Thyroid gland (tissue), 4 donors: ENCODE results near the gene PTPRE. TPM values are rescaled to one million over a fixed set of nuclear protein-coding genes. Genes with fewer than 3 reads are reported as not detected.

Experiments
- DNase-seq, 2 donors: peaks; one replicate each; pipeline ENCODE4 v3.0.0-alpha.2; 2019
- H3K27ac ChIP-seq, 3 donors: fragments of 200-600 bp; sonication (generic); 1 replicate in 2 of 3; 2 replicates in 1 of 3; pipeline ENCODE4 v1.5.1; 2016 to 2019; ENCODE audit warnings: mild to moderate bottlenecking in 1 of 3, moderate library complexity in 1 of 3
- H3K27me3 ChIP-seq: fragments of 200-600 bp; sonication (generic); one replicate; pipeline ENCODE4 v1.5.1; 2019
- H3K36me3 ChIP-seq, 2 donors: fragments of 200-600 bp; sonication (generic); one replicate each; pipeline ENCODE4 v1.5.1; 2016 to 2019
- H3K4me1 ChIP-seq, 2 donors: fragments of 200-600 bp; sonication (generic); one replicate each; pipeline ENCODE4 v1.5.1; 2017 to 2019
- H3K4me3 ChIP-seq, 3 donors: fragments of 200-600 bp; sonication (generic); replicated peaks in 1 of 3; 1 replicate in 2 of 3; 2 replicates in 1 of 3; pipeline ENCODE4 v1.5.1; 2016; ENCODE audit warnings: mild to moderate bottlenecking in 1 of 3
- H3K9me3 ChIP-seq: fragments of 200-600 bp; sonication (generic); one replicate; pipeline ENCODE4 v1.5.1; 2017
- CTCF ChIP-seq, 6 experiments: fragments of 200-600 bp in 3 of 6; fragments of 450-650 bp in 3 of 6; sonication (generic) in 3 of 6; IDR thresholded peaks; one replicate each; pipeline ENCODE4 v1.5.1; 2016 to 2019; ENCODE audit warnings: antibody characterized with exemption in 6 of 6, mild to moderate bottlenecking in 2 of 6, inconsistent platforms in 1 of 6, moderate library complexity in 1 of 6
- POLR2A ChIP-seq, 2 donors: fragments of 450-650 bp; IDR thresholded peaks; one replicate each; pipeline ENCODE4 v1.6.1; 2017; ENCODE audit warnings: antibody characterized with exemption in 2 of 2, mild to moderate bottlenecking in 2 of 2, moderate library complexity in 1 of 2
- WGBS, 2 donors: methylation state at CpG; one replicate each; pipeline ENCODE4 v1.1.5; 2017; 5-methylcytosine and 5-hydroxymethylcytosine counted together
- intact Hi-C: fragments of 100-400 bp; cut with DNase I; formaldehyde crosslinking; loops from one replicate; pipeline ENCODE4 v1.15.1; 2023
- total RNA-seq, 4 donors: library from RNA; depleted of rRNA; stranded (reverse); fragments of >200 nt; gene quantifications; one replicate each; pipeline ENCODE4 v1.2.3, GENCODE V29; 2016

The PTPRE gene
- total RNA-seq, 4 donors from 2014 or later = 16.8 to 25.0 (median 19.4) TPM

DNA sequence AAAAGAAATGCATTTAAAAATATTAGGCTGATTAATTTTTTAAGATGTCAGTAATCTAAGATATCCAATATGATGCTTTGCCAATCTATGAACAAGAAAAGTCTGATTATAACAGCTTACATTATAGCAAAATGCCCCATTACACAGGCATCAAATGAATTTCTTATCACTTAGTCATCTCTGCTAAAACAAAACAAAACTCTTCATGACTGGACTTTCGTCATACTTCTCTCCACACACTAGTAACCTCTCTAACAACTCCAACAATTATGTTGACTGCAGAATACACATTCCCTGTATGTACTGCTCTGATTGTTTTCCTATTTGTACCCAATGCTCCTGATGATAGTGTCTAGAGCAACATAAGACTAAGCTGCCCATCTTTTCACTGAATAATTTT is 223.1 kb downstream of the PTPRE start:
- no peak for DNase-seq
- Histone ChIP-seq H3K27ac (no peak overlapping the region), H3K4me1 (peaks cover 7 to 17% of the 10 kb centered on the region in 2 donors), H3K27me3 (no peaks in the 10 kb centered on the region), H3K4me3 (no peak overlapping the region), H3K36me3 (no peaks in the 10 kb centered on the region), H3K9me3 (no peaks in the 10 kb centered on the region)
- 49 to 61% methylated on average over 1 of the region's 1 CpG for WGBS, 2 donors
- TF ChIP-seq POLR2A (IDR thresholded peaks at IDR 0.05) (no peak), CTCF (IDR thresholded peaks at IDR 0.05) (no peak)
- intact Hi-C loops = no loop called here

Other genes with a start within 250 kb of the PTPRE start
- under 1 TPM in 1 of 4 donors, not detected in 3; 0.15 TPM for gene FOXI2, start 169.9 kb upstream of the PTPRE start, total RNA-seq
- not detected for gene CLRN3, start 14.2 kb upstream of the PTPRE start, total RNA-seq
- gene MKI67, start 219.3 kb downstream of the PTPRE start, total RNA-seq = 1 to 10 TPM in 2 of 4 donors, under 1 TPM in 2; 0.24 to 1.9 (median 0.76) TPM